Spleen (tissue), 11 donors: Measurements from ENCODE around the gene ACRBP. TPM values are rescaled to one million over a fixed set of nuclear protein-coding genes. Genes with fewer than 3 reads are reported as not detected.
A peak's percentile ranks its signal among the peaks of the same experiment; 100 is the strongest.

ENCODE experiments used
- DNase-seq: peaks from one replicate; pipeline ENCODE4 v3.0.0-alpha.2; 2020
- H3K27ac ChIP-seq, 8 donors: fragments of 200-600 bp; sonication (generic) in 7 of 8; 1 replicate in 4 of 8; 2 replicates in 4 of 8; pipeline versions ENCODE4 v1.5.0 to v1.8.0; 2016 to 2021; ENCODE audit warnings: inconsistent platforms in 4 of 8, mild to moderate bottlenecking in 4 of 8, moderate library complexity in 1 of 8
- H3K27me3 ChIP-seq, 7 donors: fragments of 200-600 bp; sonication (generic) in 6 of 7; replicated peaks in 1 of 7; 1 replicate in 4 of 7; 2 replicates in 3 of 7; pipeline versions ENCODE4 v1.5.0 to v1.8.0; 2016 to 2021; ENCODE audit warnings: inconsistent platforms in 3 of 7, mild to moderate bottlenecking in 1 of 7
- H3K36me3 ChIP-seq, 6 donors: fragments of 200-600 bp; sonication (generic) in 5 of 6; 1 replicate in 4 of 6; 2 replicates in 2 of 6; pipeline versions ENCODE4 v1.5.0 to v1.8.0; 2016 to 2021; ENCODE audit warnings: inconsistent platforms in 2 of 6
- H3K4me1 ChIP-seq, 6 donors: fragments of 200-600 bp; sonication (generic) in 5 of 6; 1 replicate in 3 of 6; 2 replicates in 3 of 6; pipeline versions ENCODE4 v1.5.0 to v1.8.0; 2016 to 2021; ENCODE audit warnings: inconsistent platforms in 3 of 6
- H3K4me3 ChIP-seq, 8 donors: fragments of 200-600 bp; sonication (generic) in 7 of 8; 1 replicate in 4 of 8; 2 replicates in 4 of 8; pipeline versions ENCODE4 v1.5.0 to v1.8.0; 2016 to 2021; ENCODE audit warnings: inconsistent platforms in 4 of 8, mild to moderate bottlenecking in 4 of 8, moderate library complexity in 2 of 8
- H3K9me3 ChIP-seq, 8 donors: fragments of 200-600 bp; sonication (generic) in 7 of 8; 1 replicate in 4 of 8; 2 replicates in 4 of 8; pipeline versions ENCODE4 v1.5.0 to v1.8.0; 2016 to 2021; ENCODE audit warnings: inconsistent platforms in 4 of 8
- CTCF ChIP-seq, 11 experiments: fragments of 200-600 bp in 7 of 11; fragments of 450-650 bp in 4 of 11; sonication (generic) in 4 of 11; IDR thresholded peaks in 8 of 11; conservative IDR thresholded peaks in 3 of 11; 1 replicate in 7 of 11; 2 replicates in 4 of 11; pipeline versions ENCODE4 v1.4.0 to v1.8.0; 2016 to 2021; ENCODE audit warnings: antibody characterized with exemption in 11 of 11, inconsistent platforms in 4 of 11, mild to moderate bottlenecking in 1 of 11
- POLR2A ChIP-seq, 3 donors: fragments of 450-650 bp; IDR thresholded peaks; one replicate each; pipeline ENCODE4 v1.5.1; 2017; ENCODE audit warnings: antibody characterized with exemption in 3 of 3, mild to moderate bottlenecking in 1 of 3
- POLR2AphosphoS5 ChIP-seq, 3 donors: sonication (generic); formaldehyde crosslinking; IDR thresholded peaks; one replicate each; pipeline ENCODE4 v1.5.1; 2017; ENCODE audit warnings: antibody characterized with exemption in 3 of 3
- WGBS, 5 donors: extraction: QIAGEN DNeasy Blood & Tissue Kit in 3 of 5; methylation state at CpG; one replicate each; pipeline versions ENCODE4 v1.1.5 to v1.1.7; 2013 to 2018; 5-methylcytosine and 5-hydroxymethylcytosine counted together
- intact Hi-C: fragments of 100-400 bp; cut with DNase I; formaldehyde crosslinking; loops from one replicate; pipeline ENCODE4 v1.15.0; 2023; ENCODE audit warnings: low total_unique reads
- polyA plus RNA-seq, 3 donors: library from polyadenylated mRNA; stranded (reverse); fragments of 200-250 nt; gene quantifications; one replicate each; pipeline ENCODE4 v1.2.1, GENCODE V29; 2013
- total RNA-seq, 7 donors: library from RNA; depleted of rRNA in 3 of 7; stranded (reverse); fragments of >200 nt in 3 of 7; fragmentation: NEBNext Ultra II Directional in 4 of 7; extraction: Animal tissue kit (Norgen Biotek cat#: 25700) in 4 of 7; gene quantifications; one replicate each; pipeline versions ENCODE4 v1.1.0 to v1.2.1, GENCODE V29; 2016 to 2021
- donor health status: healthy with polysubstance abuse.
- donor health status: DM: no; HTN: no; CAD: no; lungs with moderate emphysema.
- donor health status: DM: no; HTN: no; CAD: no.
- donor health status: Bipolar disorder and iron deficiency.
- donor health status: healthy.
- donor health status: DM: no; HTN: no; CAD: no.
- donor health status: DM: yes; HTN: yes; CAD: no.

ACRBP gene
- total and polyA plus RNA-seq, 10 donors, result 7.2 to 41.7 (median 13.6) TPM

GRCh38 chr12:6692888-6693287 is 45.7 kb upstream of the ACRBP start:
- TF ChIP-seq POLR2A (IDR thresholded peaks at IDR 0.05) (no peak), CTCF (IDR thresholded peaks at IDR 0.05 in 8 of 11, conservative IDR thresholded peaks at IDR 0.05 in 3 of 11) (no peak), POLR2AphosphoS5 (IDR thresholded peaks at IDR 0.05) (no peak)
- Histone ChIP-seq H3K27me3 (peaks cover 0 to 9% (median 2%) of the 10 kb centered on the region in 7 donors), H3K36me3 (no peaks in the 10 kb centered on the region), H3K4me3 (no peak overlapping the region), H3K4me1 (peaks cover 17 to 64% (median 47%) of the 10 kb centered on the region in 6 donors), H3K27ac (no peak overlapping the region), H3K9me3 (no peaks in the 10 kb centered on the region)
- DNase-seq, result peak; percentile 37
- intact Hi-C loops, result no loop called here
- WGBS, 5 donors, result 54 to 80% (median 72%) methylated on average over 2 of the region's 2 CpGs

GRCh38 chr12:6691473-6691872 is 44.2 kb upstream of the ACRBP start:
- 84 to 88% (median 86%) methylated on average over 4 of the region's 4 CpGs for WGBS, 5 donors
- peaks cover 30 to 64% (median 47%) of the 10 kb centered on the region in 6 donors for H3K4me1 ChIP-seq
- TF ChIP-seq CTCF (IDR thresholded peaks at IDR 0.05 in 8 of 11, conservative IDR thresholded peaks at IDR 0.05 in 3 of 11) (no peak), POLR2AphosphoS5 (IDR thresholded peaks at IDR 0.05) (no peak), POLR2A (IDR thresholded peaks at IDR 0.05) (no peak)
- H3K4me3 ChIP-seq, result no peak overlapping the region
- no peak overlapping the region for H3K27ac ChIP-seq
- intact Hi-C loops, result no loop called here
- peaks cover 0 to 11% (median 0%) of the 10 kb centered on the region in 6 donors for H3K36me3 ChIP-seq
- H3K9me3 ChIP-seq, result no peaks in the 10 kb centered on the region
- DNase-seq, result peak; percentile 30
- H3K27me3 ChIP-seq, result no peaks in the 10 kb centered on the region

GRCh38 chr12:6688999-6689882 is 42.0 kb upstream of the ACRBP start, which contains the start of gene ZNF384:
Gene ZNF384, minus strand, starts transcription at chr12:6689375. Its CDS starts 9,855 bp downstream, at chr12:6679520.
- Histone ChIP-seq H3K9me3 (no peaks in the 10 kb centered on the region), H3K27ac (peak within 1 kb of the TSS; percentile 94 to 99 (median 96)), H3K27me3 (no peaks in the 10 kb centered on the region), H3K36me3 (peaks cover 0 to 33% (median 5%) of the 10 kb centered on the region in 6 donors), H3K4me3 (peak within 1 kb of the TSS; percentile 71 to 90 (median 87)), H3K4me1 (peaks cover 34 to 71% (median 59%) of the 10 kb centered on the region in 6 donors)
- 0 to 1% (median 1%) methylated on average over 58 to 72 of the region's 72 CpGs for WGBS, 5 donors
- intact Hi-C loops, result loop anchor here (5.0 kb wide), 1 partner anchor 72 kb away; no protein-coding TSS in a partner anchor
- DNase-seq, result peak; percentile 98
- TF ChIP-seq POLR2AphosphoS5 (IDR thresholded peaks at IDR 0.05), result peak; percentile 88 to 93 (median 92)
- peak in 8 of 11 experiments; percentile 30 to 77 (median 53) for TF ChIP-seq CTCF (IDR thresholded peaks at IDR 0.05 in 8 of 11, conservative IDR thresholded peaks at IDR 0.05 in 3 of 11)
- peak in 2 of 3 donors; percentile 35 to 53 for TF ChIP-seq POLR2A (IDR thresholded peaks at IDR 0.05)

- Histone ChIP-seq H3K9me3 (no peaks in the 10 kb centered on the region), H3K27ac (peak overlapping the region; percentile 94 to 99 (median 96)), H3K4me1 (peaks cover 34 to 78% (median 64%) of the 10 kb centered on the region in 6 donors), H3K4me3 (peak overlapping the region; percentile 71 to 90 (median 87)), H3K27me3 (no peaks in the 10 kb centered on the region), H3K36me3 (peaks cover 0 to 40% (median 5%) of the 10 kb centered on the region in 6 donors)
- 0 to 1% (median 0%) methylated on average over 12 to 13 of the region's 13 CpGs for WGBS, 5 donors
- intact Hi-C loops, result loop anchor here (5.0 kb wide), 1 partner anchor 71 kb away; no protein-coding TSS in a partner anchor
- peak; percentile 89 for DNase-seq
- TF ChIP-seq POLR2A (IDR thresholded peaks at IDR 0.05) (no peak), POLR2AphosphoS5 (IDR thresholded peaks at IDR 0.05) (peak in 1 of 3 donors; percentile 2), CTCF (IDR thresholded peaks at IDR 0.05 in 8 of 11, conservative IDR thresholded peaks at IDR 0.05 in 3 of 11) (peak in 1 of 11 experiments; percentile 4)
Measured at GRCh38 chr12:6688543-6688998, 41.3 kb upstream of the ACRBP start.
